B cell (primary cell): ENCODE data around the gene PKIB. TPM values are rescaled to one million over a fixed set of nuclear protein-coding genes. Genes with fewer than 3 reads are reported as not detected.
"Not testable (repeated sequence)": the region's sequence is repeated elsewhere in the genome, so short reads cannot be mapped to it uniquely, and the experiment has no call there.

Source experiments
- ATAC-seq: fragments of 200-7000 bp; cut with Tn5 transposase; one replicate; pipeline ENCODE4 v1.10.0; 2021; ENCODE audit warnings: low read depth, mild to moderate bottlenecking, moderate number of reproducible peaks, moderate library complexity
- CTCF ChIA-PET: fragments of 350-600 bp; sonication (Branson Sonifier 250); formaldehyde crosslinking; loops from one replicate; lab custom pipeline; 2021; ENCODE audit warnings: antibody characterized with exemption, inconsistent platforms; lab: Charles Lee
- POLR2A ChIA-PET: fragments of 350-600 bp; sonication (Branson Sonifier 250); formaldehyde crosslinking; loops from one replicate; lab custom pipeline; 2021; ENCODE audit warnings: antibody characterized with exemption; lab: Charles Lee
- DNase-seq: peaks from one replicate; pipeline ENCODE4 v3.0.0; 2013
- H2AFZ ChIP-seq: 2 replicates; pipeline ENCODE4 v1.6.1; 2012; ENCODE audit warnings: mild to moderate bottlenecking, low read depth, low read length; ENCODE audit not compliant: insufficient read depth, poor library complexity, severe bottlenecking
- H3K27ac ChIP-seq, 2 donors: 1 replicate in 1 of 2; 2 replicates in 1 of 2; pipeline ENCODE4 v1.5.1; 2012 to 2013; ENCODE audit warnings: low read length in 2 of 2, mild to moderate bottlenecking in 2 of 2, moderate library complexity in 1 of 2
- H3K27me3 ChIP-seq, 4 experiments: fragments of 200-600 bp in 1 of 4; sonication (generic) in 1 of 4; replicated peaks in 1 of 4; 1 replicate in 2 of 4; 2 replicates in 2 of 4; pipeline versions ENCODE4 v1.6.1 to v1.7.0; 2013 to 2016; ENCODE audit warnings: low read length in 3 of 4, mild to moderate bottlenecking in 2 of 4, mixed read lengths in 1 of 4, moderate library complexity in 1 of 4; ENCODE audit not compliant: insufficient read depth in 4 of 4, control insufficient read depth in 3 of 4; ENCODE audit errors: control extremely low read depth in 1 of 4
- H3K36me3 ChIP-seq, 2 experiments: replicated peaks in 1 of 2; 1 replicate in 1 of 2; 2 replicates in 1 of 2; pipeline versions ENCODE4 v1.6.1 to v1.7.1; 2013; ENCODE audit warnings: low read length in 1 of 2; ENCODE audit not compliant: insufficient read depth in 2 of 2, control insufficient read depth in 1 of 2; ENCODE audit errors: control extremely low read depth in 1 of 2, extremely low read depth in 1 of 2
- H3K4me1 ChIP-seq, 2 donors: fragments of 200-600 bp in 1 of 2; sonication (generic) in 1 of 2; 1 replicate in 1 of 2; 2 replicates in 1 of 2; pipeline versions ENCODE4 v1.5.1 to v1.6.1; 2013 to 2017; ENCODE audit warnings: low read length in 2 of 2; ENCODE audit not compliant: control insufficient read depth in 2 of 2, insufficient read depth in 2 of 2
- H3K4me2 ChIP-seq: replicated peaks from 2 replicates; pipeline ENCODE3; 2012; ENCODE audit warnings: mild to moderate bottlenecking, low read depth, low read length; ENCODE audit not compliant: poor library complexity, severe bottlenecking
- H3K4me3 ChIP-seq, 5 experiments: fragments of 200-600 bp in 1 of 5; sonication (generic) in 1 of 5; 1 replicate in 3 of 5; 2 replicates in 2 of 5; pipeline versions ENCODE4 v1.5.1 to v1.7.0; 2011 to 2016; ENCODE audit warnings: low read length in 4 of 5, mild to moderate bottlenecking in 4 of 5, low read depth in 2 of 5, control low read depth in 1 of 5, moderate library complexity in 1 of 5; ENCODE audit not compliant: insufficient read depth in 1 of 5; ENCODE audit errors: control extremely low read depth in 1 of 5, extremely low read depth in 1 of 5
- H3K79me2 ChIP-seq: fragments of 200-600 bp; sonication (generic); one replicate; pipeline ENCODE4 v1.6.0; 2016; ENCODE audit warnings: low read length; ENCODE audit not compliant: control insufficient read depth, insufficient read depth
- H3K9ac ChIP-seq: fragments of 200-600 bp; sonication (generic); 2 replicates; pipeline ENCODE4 v1.6.1; 2017; ENCODE audit warnings: mild to moderate bottlenecking, low read length, moderate library complexity
- H3K9me3 ChIP-seq, 3 donors: one replicate each; pipeline versions ENCODE4 v1.6.1 to v1.7.1; 2013; ENCODE audit warnings: low read length in 2 of 3; ENCODE audit not compliant: control insufficient read depth in 2 of 3, insufficient read depth in 1 of 3; ENCODE audit errors: control extremely low read depth in 1 of 3
- H4K20me1 ChIP-seq: 2 replicates; pipeline ENCODE4 v1.6.0; 2012; ENCODE audit warnings: mild to moderate bottlenecking, low read length; ENCODE audit not compliant: insufficient read depth, control insufficient read depth, poor library complexity, severe bottlenecking
- H3K27ac Mint-ChIP-seq: one replicate; pipeline ENCODE4 v1.8.0; 2021; ENCODE audit warnings: mixed read lengths
- H3K27me3 Mint-ChIP-seq: one replicate; pipeline ENCODE4 v1.8.0; 2021; ENCODE audit warnings: mixed read lengths
- H3K4me1 Mint-ChIP-seq: one replicate; pipeline ENCODE4 v1.8.0; 2021; ENCODE audit warnings: mixed read lengths
- H3K4me3 Mint-ChIP-seq: one replicate; pipeline ENCODE4 v1.8.0; 2021; ENCODE audit warnings: mixed read lengths
- H3K9me3 Mint-ChIP-seq: one replicate; pipeline ENCODE4 v1.8.0; 2022; ENCODE audit warnings: mixed read lengths; ENCODE audit not compliant: insufficient read depth
- EZH2 ChIP-seq: IDR thresholded peaks from 2 replicates; pipeline ENCODE4 v1.6.1; 2012; ENCODE audit warnings: borderline replicate concordance, low read depth, mild to moderate bottlenecking, moderate library complexity, low read length; ENCODE audit not compliant: insufficient read depth, poor library complexity, severe bottlenecking
- WGBS: methylation state at CpG from one replicate; pipeline ENCODE4 v1.1.5; 2013; ENCODE audit warnings: missing lambda C conversion rate; ENCODE audit not compliant: insufficient coverage; 5-methylcytosine and 5-hydroxymethylcytosine counted together
- intact Hi-C: fragments of 100-400 bp; cut with micrococcal nuclease; formaldehyde crosslinking; loops from one replicate; pipeline ENCODE4 v1.10.0; 2022
- polyA plus RNA-seq: library from polyadenylated mRNA; depleted of rRNA; stranded (reverse); fragments of >200 nt; gene quantifications from 2 replicates; pipeline ENCODE4 v1.2.3, GENCODE V29; 2012
- total RNA-seq, 2 donors: library from RNA; stranded (reverse); fragments of 120-200 nt in 1 of 2; gene quantifications; 1 replicate in 1 of 2; 2 replicates in 1 of 2; pipeline versions ENCODE4 v1.2.3 to v1.2.4, GENCODE V29; 2013 to 2022
- TF ChIP-seq, protein P1 (sequence below): fragments of 200-600 bp; IDR thresholded peaks from one replicate; pipeline ENCODE4 v1.8.0; 2022; ENCODE audit warnings: antibody characterized with exemption, mild to moderate bottlenecking

Gene PKIB
- total and polyA plus RNA-seq, 2 donors (not counting 1 experiment from before 2014, with no cell fraction given) = 0.27 to 1.2 TPM

DNA sequence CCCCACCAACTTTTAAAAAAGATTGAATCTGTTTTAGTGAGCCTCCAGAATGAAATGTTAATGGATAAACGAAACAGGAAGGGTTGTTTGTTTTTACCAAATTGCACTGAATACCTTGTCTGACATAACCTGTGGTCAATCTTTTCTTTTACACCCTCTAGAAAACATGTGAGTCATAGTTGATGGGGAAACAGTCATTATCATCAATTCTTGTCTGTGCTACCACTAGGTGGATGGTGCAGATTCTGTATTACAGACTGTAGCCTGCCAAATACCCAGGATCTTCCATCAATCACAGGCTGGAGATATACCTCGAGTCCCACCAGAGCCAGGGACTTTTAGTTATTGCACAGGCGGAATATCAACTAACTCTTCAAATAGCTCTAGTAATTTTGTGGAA, 29.5 kb upstream of the PKIB start:
- no peak for ATAC-seq
- TF ChIP-seq, protein P1, sequence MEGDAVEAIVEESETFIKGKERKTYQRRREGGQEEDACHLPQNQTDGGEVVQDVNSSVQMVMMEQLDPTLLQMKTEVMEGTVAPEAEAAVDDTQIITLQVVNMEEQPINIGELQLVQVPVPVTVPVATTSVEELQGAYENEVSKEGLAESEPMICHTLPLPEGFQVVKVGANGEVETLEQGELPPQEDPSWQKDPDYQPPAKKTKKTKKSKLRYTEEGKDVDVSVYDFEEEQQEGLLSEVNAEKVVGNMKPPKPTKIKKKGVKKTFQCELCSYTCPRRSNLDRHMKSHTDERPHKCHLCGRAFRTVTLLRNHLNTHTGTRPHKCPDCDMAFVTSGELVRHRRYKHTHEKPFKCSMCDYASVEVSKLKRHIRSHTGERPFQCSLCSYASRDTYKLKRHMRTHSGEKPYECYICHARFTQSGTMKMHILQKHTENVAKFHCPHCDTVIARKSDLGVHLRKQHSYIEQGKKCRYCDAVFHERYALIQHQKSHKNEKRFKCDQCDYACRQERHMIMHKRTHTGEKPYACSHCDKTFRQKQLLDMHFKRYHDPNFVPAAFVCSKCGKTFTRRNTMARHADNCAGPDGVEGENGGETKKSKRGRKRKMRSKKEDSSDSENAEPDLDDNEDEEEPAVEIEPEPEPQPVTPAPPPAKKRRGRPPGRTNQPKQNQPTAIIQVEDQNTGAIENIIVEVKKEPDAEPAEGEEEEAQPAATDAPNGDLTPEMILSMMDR = no peak
- no peak for TF ChIP-seq EZH2
- CTCF ChIA-PET = no interaction called here
- H3K27ac ChIP-seq = no peak overlapping the region
- POLR2A ChIA-PET = no interaction called here
- H3K27me3 ChIP-seq = no peaks in the 10 kb centered on the region
- DNase-seq = no peak
- H3K36me3 ChIP-seq = no peaks in the 10 kb centered on the region
- no peak overlapping the region for H3K9ac ChIP-seq
- peaks cover 0 to 3% (median 2%) of the 10 kb centered on the region in 3 donors for H3K9me3 ChIP-seq
- H4K20me1 ChIP-seq = no peaks in the 10 kb centered on the region
- no peak overlapping the region for H3K4me2 ChIP-seq
- Mint-ChIP-seq H3K4me1 (no peaks in the 10 kb centered on the region), H3K9me3 (peaks cover 6% of the 10 kb centered on the region), H3K27ac (no peak overlapping the region), H3K27me3 (no peaks in the 10 kb centered on the region), H3K4me3 (no peak overlapping the region)
- no peaks in the 10 kb centered on the region for H3K4me1 ChIP-seq
- no CpG with 5 or more reads among the region's 3 CpGs for WGBS
- intact Hi-C loops = no loop called here
- no peak overlapping the region for H3K4me3 ChIP-seq
- no peaks in the 10 kb centered on the region for H3K79me2 ChIP-seq
- H2AFZ ChIP-seq = no peak overlapping the region

DNA sequence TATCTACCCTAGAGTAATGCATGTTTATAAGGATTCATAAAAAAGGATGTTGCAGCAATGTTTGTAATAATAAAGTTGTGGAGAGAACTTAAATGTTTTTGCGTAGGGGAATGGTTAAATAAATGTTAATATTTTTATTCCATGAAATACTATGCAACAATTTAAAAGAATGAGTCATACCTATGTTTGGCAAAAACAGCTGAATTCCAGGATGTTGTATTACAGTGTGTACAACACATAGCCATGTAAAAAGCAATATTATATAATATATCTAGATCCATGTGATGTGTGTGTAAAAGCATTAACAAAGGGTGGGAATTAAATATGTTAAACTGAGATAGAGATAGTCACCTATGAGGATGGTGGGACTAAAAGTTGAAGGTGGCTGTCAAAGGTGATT, 21.1 kb upstream of the PKIB start:
- no peaks in the 10 kb centered on the region for H3K79me2 ChIP-seq
- H3K4me1 ChIP-seq = no peaks in the 10 kb centered on the region
- Mint-ChIP-seq H3K9me3 (peaks cover 2% of the 10 kb centered on the region), H3K4me1 (no peaks in the 10 kb centered on the region), H3K4me3 (no peak overlapping the region), H3K27me3 (peaks cover 2% of the 10 kb centered on the region), H3K27ac (no peak overlapping the region)
- H3K36me3 ChIP-seq = no peaks in the 10 kb centered on the region
- intact Hi-C loops = no loop called here
- H3K27me3 ChIP-seq = no peaks in the 10 kb centered on the region
- H2AFZ ChIP-seq = no peak overlapping the region
- no peak overlapping the region for H3K27ac ChIP-seq
- ChIA-PET CTCF (no interaction called here), POLR2A (no interaction called here)
- WGBS = no CpG with 5 or more reads among the region's 1 CpG
- no peak for DNase-seq
- H3K4me2 ChIP-seq = no peak overlapping the region
- no peak for ATAC-seq
- no peaks in the 10 kb centered on the region for H4K20me1 ChIP-seq
- H3K4me3 ChIP-seq = no peak overlapping the region
- no peak overlapping the region for H3K9ac ChIP-seq
- no peaks in the 10 kb centered on the region for H3K9me3 ChIP-seq
- TF ChIP-seq, protein P1 = no peak
- TF ChIP-seq EZH2 = no peak

DNA sequence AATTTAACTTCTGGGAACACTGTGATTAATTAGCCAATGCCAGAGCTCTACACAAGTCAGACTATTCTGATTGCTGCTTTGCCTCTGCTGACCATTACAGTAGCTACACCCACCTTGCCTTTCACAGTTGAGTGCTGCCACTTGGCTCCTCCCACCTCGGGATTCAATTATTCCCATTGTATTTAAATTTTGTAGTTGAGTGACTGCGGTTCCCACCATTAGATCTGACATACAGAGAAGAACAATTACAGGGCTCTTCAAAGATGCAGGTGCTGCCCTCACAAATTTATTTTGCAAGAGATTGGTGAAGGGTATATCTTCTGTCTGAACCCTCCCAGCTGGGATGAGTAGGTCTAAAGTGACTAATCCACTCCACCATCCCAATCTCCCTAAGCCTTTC, 11.9 kb upstream of the PKIB start:
- H2AFZ ChIP-seq, H3K79me2 ChIP-seq, H4K20me1 ChIP-seq, H3K27ac ChIP-seq, H3K4me3 ChIP-seq, H3K9ac ChIP-seq, H3K4me3 Mint-ChIP-seq, H3K9me3 Mint-ChIP-seq, intact Hi-C loops, H3K27me3 ChIP-seq, DNase-seq, H3K4me1 Mint-ChIP-seq, H3K27me3 Mint-ChIP-seq, H3K27ac Mint-ChIP-seq, H3K9me3 ChIP-seq, CTCF ChIA-PET, ATAC-seq, H3K4me1 ChIP-seq, H3K4me2 ChIP-seq, POLR2A ChIA-PET, H3K36me3 ChIP-seq: not testable (repeated sequence)
- WGBS = no CpG with 5 or more reads among the region's 2 CpGs
